SKM-1 treated with dmso at 0.1 percent for 144 hours (cell line): Measurements from ENCODE around the gene ABCG8.
"Not testable (repeated sequence)": the region's sequence is repeated elsewhere in the genome, so short reads cannot be mapped to it uniquely, and the experiment has no call there.

Source experiments
- DNase-seq: peaks from one replicate; lab custom pipeline; 2025; ENCODE audit not compliant: unreplicated experiment; lab: John Stamatoyannopoulos, UW

The ABCG8 gene

GRCh38 chr2:43906448-43907109, 67.8 kb downstream of the ABCG8 start:
- DNase-seq, result no peak

GRCh38 chr2:43911136-43911790, 72.5 kb downstream of the ABCG8 start:
- not testable (repeated sequence) for DNase-seq

GRCh38 chr2:43924463-43924862, 85.7 kb downstream of the ABCG8 start:
- no peak for DNase-seq

- no peak for DNase-seq
Observed at GRCh38 chr2:43925431-43925830, 86.7 kb downstream of the ABCG8 start.

- no peak for DNase-seq
Observed at GRCh38 chr2:43927442-43927841, 88.7 kb downstream of the ABCG8 start.

- DNase-seq, result no peak
Observed at GRCh38 chr2:43931293-43931692, 92.5 kb downstream of the ABCG8 start.
